K562 (cell line): Measurements from ENCODE around the gene KRT72. TPM values are rescaled to one million over a fixed set of nuclear protein-coding genes. Genes with fewer than 3 reads are reported as not detected.
A peak's percentile ranks its signal among the peaks of the same experiment; 100 is the strongest.

Experiments
- ATAC-seq: fragments of 200-7000 bp; cut with Tn5 transposase; 3 replicates; pipeline ENCODE4 v1.9.1; 2020; ENCODE audit warnings: moderate library complexity
- BruUV-seq: library from RNA; stranded (reverse); fragments of 400-500 nt; replicated peaks from 2 replicates; lab custom pipeline; 2021; lab: Mats Ljungman, UMichigan
- CTCF ChIA-PET: fragments of 300-600 bp; formaldehyde crosslinking; extraction: SDS; loops from one replicate; lab custom pipeline; 2021; ENCODE audit warnings: low intra/inter-chr PET ratio; lab: Yijun Ruan, JAX
- POLR2A ChIA-PET: fragments of 300-600, 350-650 bp; sonication (Branson Sonifier 250); formaldehyde crosslinking; extraction: SDS; loops from one replicate; lab custom pipeline; 2021; ENCODE audit warnings: antibody characterized with exemption, inconsistent platforms; lab: Yijun Ruan, JAX
- DNase-seq, 4 experiments: peaks; one replicate each; pipeline versions ENCODE4 v3.0.0 to v3.0.0-alpha.2; 2011 to 2018; ENCODE audit warnings: low spot score in 3 of 4, mixed read lengths in 3 of 4; ENCODE audit errors: extremely low read depth in 1 of 4
- FAIRE-seq: peaks from 2 replicates; lab custom pipeline; 2011; peaks lifted over from hg19 to GRCh38; lab: Jason Lieb, UNC
- H2AFZ ChIP-seq: 2 replicates; pipeline ENCODE4 v1.6.0; 2011; ENCODE audit warnings: low read depth, low read length, control low read depth, inconsistent platforms
- H3K27ac ChIP-seq: fragments of 200-600 bp; 3 replicates; pipeline ENCODE4 v1.8.0; 2011; ENCODE audit warnings: low read depth, mild to moderate bottlenecking, control low read depth, inconsistent platforms, low read length, moderate library complexity, mixed read lengths; ENCODE audit errors: extremely low read depth
- H3K27me3 ChIP-seq, 2 experiments: fragments of 300-600 bp in 1 of 2; 2 replicates in 1 of 2; 3 replicates in 1 of 2; pipeline versions ENCODE4 v1.6.0 to v1.8.0; 2011; ENCODE audit warnings: inconsistent platforms in 2 of 2, low read length in 2 of 2, mild to moderate bottlenecking in 1 of 2, mixed read lengths in 1 of 2, moderate library complexity in 1 of 2; ENCODE audit not compliant: control insufficient read depth in 2 of 2, insufficient read depth in 2 of 2
- H3K36me3 ChIP-seq: fragments of 300-600 bp; 3 replicates; pipeline ENCODE4 v1.8.0; 2011; ENCODE audit warnings: mild to moderate bottlenecking, low read length, inconsistent platforms; ENCODE audit not compliant: control insufficient read depth, insufficient read depth
- H3K4me1 ChIP-seq, 2 experiments: fragments of 200-600 bp in 1 of 2; replicated peaks in 1 of 2; 2 replicates in 1 of 2; 3 replicates in 1 of 2; pipeline versions ENCODE4 v1.5.1 to v1.8.0; 2011; ENCODE audit warnings: inconsistent platforms in 2 of 2, low read length in 2 of 2, mild to moderate bottlenecking in 1 of 2, mixed read lengths in 1 of 2, moderate library complexity in 1 of 2; ENCODE audit not compliant: control insufficient read depth in 2 of 2, insufficient read depth in 2 of 2
- H3K4me2 ChIP-seq: 2 replicates; pipeline ENCODE4 v1.6.1; 2011; ENCODE audit warnings: low read length, control low read depth, inconsistent platforms, mixed read lengths; ENCODE audit not compliant: insufficient read depth
- H3K4me3 ChIP-seq: fragments of 200-600 bp; sonication (generic), shearing (Covaris generic); 2 replicates; pipeline ENCODE4 v1.5.1; 2016; ENCODE audit warnings: control low read depth, inconsistent platforms
- H3K79me2 ChIP-seq: fragments of 200-600 bp; 3 replicates; pipeline ENCODE4 v1.8.0; 2011; ENCODE audit warnings: low read length, inconsistent platforms; ENCODE audit not compliant: control insufficient read depth, insufficient read depth
- H3K9ac ChIP-seq, 2 experiments: 2 replicates each; pipeline versions ENCODE4 v1.6.0 to v1.6.1; 2011; ENCODE audit warnings: low read depth in 2 of 2, low read length in 2 of 2, control low read depth in 1 of 2, inconsistent platforms in 1 of 2, mild to moderate bottlenecking in 1 of 2, mixed read lengths in 1 of 2; ENCODE audit not compliant: insufficient read depth in 1 of 2
- H3K9me1 ChIP-seq: one replicate; pipeline ENCODE4 v1.6.0; 2011; ENCODE audit warnings: inconsistent platforms, mild to moderate bottlenecking, low read length, moderate library complexity; ENCODE audit not compliant: control insufficient read depth, insufficient read depth
- H3K9me3 ChIP-seq: replicated peaks from 2 replicates; pipeline ENCODE4 v1.5.1; 2011; ENCODE audit warnings: low read depth, low read length, inconsistent platforms; ENCODE audit not compliant: control insufficient read depth, insufficient read depth
- H4K20me1 ChIP-seq: replicated peaks from 2 replicates; pipeline ENCODE4 v1.6.1; 2011; ENCODE audit warnings: low read length, inconsistent platforms, mixed read lengths; ENCODE audit not compliant: control insufficient read depth, insufficient read depth
- MAFG ChIP-seq: fragments of 450-650 bp; conservative IDR thresholded peaks from 2 replicates; pipeline ENCODE4 v1.6.1; 2016; ENCODE audit warnings: missing genetic modification characterization, missing compliant biosample characterization
- MEIS2 ChIP-seq: fragments of 450-650 bp; IDR thresholded peaks from 2 replicates; pipeline ENCODE4 v1.6.1; 2014; ENCODE audit warnings: mild to moderate bottlenecking; ENCODE audit not compliant: partially characterized antibody
- PHB ChIP-seq: fragments of 250-450 bp; sonication (Bioruptor Pico); IDR thresholded peaks from 2 replicates; pipeline ENCODE4 v1.5.0; 2021
- RBM14 ChIP-seq: fragments of 200-400 bp; formaldehyde crosslinking; IDR thresholded peaks from 2 replicates; pipeline ENCODE4 v1.6.1; 2018; ENCODE audit warnings: low read depth, mild to moderate bottlenecking, low read length, moderate library complexity, borderline replicate concordance; ENCODE audit not compliant: insufficient read depth
- RCOR1 ChIP-seq, 2 experiments: IDR thresholded peaks; 2 replicates each; pipeline ENCODE4 v1.6.1; 2012; ENCODE audit warnings: low read depth in 2 of 2, low read length in 2 of 2, borderline replicate concordance in 1 of 2, improper control_type of control experiment in 1 of 2
- RFX1 ChIP-seq: fragments of 450-650 bp; IDR thresholded peaks from 2 replicates; pipeline ENCODE4 v1.6.1; 2016; ENCODE audit warnings: mild to moderate bottlenecking, moderate library complexity
- THAP7 ChIP-seq: fragments of 250-450 bp; sonication (Bioruptor Pico); IDR thresholded peaks from 2 replicates; pipeline ENCODE4 v1.5.0; 2021
- TRIM24 ChIP-seq, 2 experiments: fragments of 450-650 bp; IDR thresholded peaks; 2 replicates each; pipeline ENCODE4 v1.6.1; 2016
- VEZF1 ChIP-seq: fragments of 200-800 bp; sonication (Bioruptor generic); IDR thresholded peaks from 2 replicates; pipeline ENCODE4 v1.6.1; 2017; ENCODE audit warnings: missing genetic modification characterization, missing compliant biosample characterization
- whole genome bisulfite sequencing: fragments of 100-300 bp; shearing (Covaris generic); methylation state at CpG from one replicate; pipeline ENCODE4 v1.1.6; 2016; ENCODE audit warnings: low coverage, mixed read lengths; ENCODE audit not compliant: insufficient coverage; ENCODE audit errors: missing lambda C conversion rate; 5-methylcytosine and 5-hydroxymethylcytosine counted together
- in situ Hi-C: fragments of 300-500 bp; cut with MboI; formaldehyde crosslinking; loops from 4 replicates; pipeline ENCODE4 v1.15.0; 2018; ENCODE audit warnings: inconsistent platforms, mixed read lengths
- intact Hi-C: fragments of 100-400 bp; cut with micrococcal nuclease; formaldehyde crosslinking; loops from 2 replicates; pipeline ENCODE4 v1.14.2; 2022
- polyA plus RNA-seq, 8 experiments: library from polyadenylated mRNA; depleted of rRNA in 4 of 8; stranded (reverse) in 5 of 8; unstranded in 3 of 8; fragments of >200 nt; fragmentation: Nextera tagmentation in 2 of 8; fragmentation: Illumina TruSeq in 1 of 8; extraction: Ambion mirVana in 2 of 8; extraction: Trizol in 1 of 8; gene quantifications; 2 replicates each; pipeline versions ENCODE4 v1.2.1 to v1.2.3, GENCODE V29; 2011 to 2014; ENCODE audit warnings: inconsistent platforms in 1 of 8, missing spikeins in 1 of 8
- total RNA-seq, 7 experiments: library from RNA; depleted of rRNA in 6 of 7; stranded (reverse); fragments of >200 nt in 6 of 7; fragmentation: Illumina TruSeq in 2 of 7; extraction: Trizol in 2 of 7; gene quantifications; 2 replicates each; pipeline versions ENCODE4 v1.2.1 to v1.2.3, GENCODE V29; 2011 to 2021; ENCODE audit warnings: low replicate concordance in 1 of 7

KRT72 gene
- total and polyA plus RNA-seq, 9 of the 15 experiments (the other 6 are each of a cell fraction or from before 2014, with no cell fraction given) = not detected

- Histone ChIP-seq H3K4me3 (no peak overlapping the region), H3K9me3 (no peaks in the 10 kb centered on the region), H3K27ac (no peak overlapping the region), H2AFZ (no peak overlapping the region), H3K9ac (no peak overlapping the region), H3K9me1 (peaks cover 3% of the 10 kb centered on the region), H3K36me3 (no peaks in the 10 kb centered on the region), H3K79me2 (no peaks in the 10 kb centered on the region), H3K4me1 (peaks cover 0 to 4% of the 10 kb centered on the region in 2 experiments; a peak in 2 of 5 replicates), H3K4me2 (no peak overlapping the region), H3K27me3 (peaks cover 20 to 72% of the 10 kb centered on the region in 2 experiments; a peak in 4 of 5 replicates), H4K20me1 (peaks cover 19% of the 10 kb centered on the region; the same call in 1 of the 2 replicates)
- TF ChIP-seq THAP7 (CRISPR knock-in tag) (no peak), TRIM24 (IDR thresholded peaks at IDR 0.05) (no peak), PHB (CRISPR knock-in tag) (no peak), MAFG (no peak)
- in situ Hi-C loops = no loop called here
- DNase-seq (no peak), ATAC-seq (no peak), FAIRE-seq (no peak)
- BruUV-seq = no TSS peak
- POLR2A ChIA-PET = interaction anchor here (0.6 kb wide), 1 partner anchor 252 kb away, joined by 3 read pairs; no protein-coding TSS in a partner anchor
- WGBS = 0% methylated on average over 12 of the region's 12 CpGs
- CTCF ChIA-PET = no interaction called here
- intact Hi-C loops = no loop called here
These were observed 33.2 kb downstream of the KRT72 start for GRCh38 chr12:52568111-52568510.

GRCh38 chr12:52566847-52567291 lies 34.4 kb downstream of the KRT72 start:
- H4K20me1 ChIP-seq = peaks cover 18% of the 10 kb centered on the region; the same call in 1 of the 2 replicates
- intact Hi-C loops = no loop called here
- DNase-seq = peak; percentile 36 to 53 (median 45)
- no peak for FAIRE-seq
- H3K36me3 ChIP-seq = no peaks in the 10 kb centered on the region
- no peaks in the 10 kb centered on the region for H3K9me3 ChIP-seq
- peaks cover 0 to 4% of the 10 kb centered on the region in 2 experiments; a peak in 2 of 5 replicates for H3K4me1 ChIP-seq
- peak overlapping the region in 1 of 2 experiments; percentile 43; a peak in 1 of 4 replicates for H3K9ac ChIP-seq
- ChIA-PET CTCF (no interaction called here), POLR2A (interaction anchor here (0.6 to 1.0 kb wide), 5 partner anchors 21 to 1368 kb away, joined by 3 to 4 read pairs (median 4); no protein-coding TSS in a partner anchor)
- BruUV-seq = no TSS peak
- no peak overlapping the region for H3K4me3 ChIP-seq
- H3K27ac ChIP-seq = no peak overlapping the region
- in situ Hi-C loops = no loop called here
- H3K79me2 ChIP-seq = no peaks in the 10 kb centered on the region
- H3K4me2 ChIP-seq = no peak overlapping the region
- H2AFZ ChIP-seq = no peak overlapping the region
- peak; percentile 78 for ATAC-seq
- 0% methylated on average over 4 of the region's 8 CpGs for WGBS
- H3K9me1 ChIP-seq = peaks cover 3% of the 10 kb centered on the region
- peaks cover 14 to 60% of the 10 kb centered on the region in 2 experiments; a peak in 4 of 5 replicates for H3K27me3 ChIP-seq
- TF ChIP-seq RCOR1 (IDR thresholded peaks at IDR 0.05; ENCODE audit: borderline replicate concordance in 1 of 2, low read depth in 2 of 2, low read length in 2 of 2) (no peak), RBM14 (no peak), VEZF1 (CRISPR knock-in tag) (peak; percentile 32; the same call in 1 of the 2 replicates), RFX1 (peak; percentile 77), MEIS2 (peak; percentile 45)
